Neural crest cell (in vitro differentiated cells): ENCODE results near the gene ATP4A. TPM values are rescaled to one million over a fixed set of nuclear protein-coding genes. Genes with fewer than 3 reads are reported as not detected.

Experiments
- DNase-seq: peaks from one replicate; pipeline ENCODE4 v3.0.0; 2021; ENCODE audit warnings: low read depth, mixed read lengths, low spot score
- H3K27ac Mint-ChIP-seq: one replicate; pipeline ENCODE4 v1.8.0; 2021; ENCODE audit warnings: mild to moderate bottlenecking, mixed read lengths; ENCODE audit not compliant: unreplicated experiment
- H3K27me3 Mint-ChIP-seq: 2 replicates; pipeline ENCODE4 v1.8.0; 2021; ENCODE audit warnings: low read depth, mild to moderate bottlenecking, mixed read lengths
- H3K36me3 Mint-ChIP-seq: 2 replicates; pipeline ENCODE4 v1.8.0; 2021; ENCODE audit warnings: low read depth, mild to moderate bottlenecking, mixed read lengths
- H3K4me1 Mint-ChIP-seq: 2 replicates; pipeline ENCODE4 v1.8.0; 2021; ENCODE audit warnings: mixed read lengths
- H3K4me3 Mint-ChIP-seq: one replicate; pipeline ENCODE4 v1.8.0; 2021; ENCODE audit warnings: mild to moderate bottlenecking, mixed read lengths
- H3K9me3 Mint-ChIP-seq: 2 replicates; pipeline ENCODE4 v1.8.0; 2021; ENCODE audit warnings: mixed read lengths
- CTCF ChIP-seq: fragments of 200-600 bp; sonication (generic); conservative IDR thresholded peaks from 2 replicates; pipeline ENCODE4 v1.5.0; 2021; ENCODE audit warnings: antibody characterized with exemption, mild to moderate bottlenecking
- total RNA-seq: library from RNA; stranded (reverse); gene quantifications from 2 replicates; pipeline ENCODE4 v1.2.1, GENCODE V29; 2021

Gene ATP4A
- total RNA-seq, 1 donor from 2014 or later, result not detected

GRCh38 chr19:35502751-35503150, 60.7 kb downstream of the ATP4A start:
- no peak for DNase-seq
- peaks cover 51% of the 10 kb centered on the region for H3K27me3 Mint-ChIP-seq
- H3K36me3 Mint-ChIP-seq, result no peaks in the 10 kb centered on the region
- H3K9me3 Mint-ChIP-seq, result no peaks in the 10 kb centered on the region
- no peak for TF ChIP-seq CTCF
- H3K4me1 Mint-ChIP-seq, result no peaks in the 10 kb centered on the region
- no peak overlapping the region for H3K27ac Mint-ChIP-seq
- H3K4me3 Mint-ChIP-seq, result no peak overlapping the region

DNA sequence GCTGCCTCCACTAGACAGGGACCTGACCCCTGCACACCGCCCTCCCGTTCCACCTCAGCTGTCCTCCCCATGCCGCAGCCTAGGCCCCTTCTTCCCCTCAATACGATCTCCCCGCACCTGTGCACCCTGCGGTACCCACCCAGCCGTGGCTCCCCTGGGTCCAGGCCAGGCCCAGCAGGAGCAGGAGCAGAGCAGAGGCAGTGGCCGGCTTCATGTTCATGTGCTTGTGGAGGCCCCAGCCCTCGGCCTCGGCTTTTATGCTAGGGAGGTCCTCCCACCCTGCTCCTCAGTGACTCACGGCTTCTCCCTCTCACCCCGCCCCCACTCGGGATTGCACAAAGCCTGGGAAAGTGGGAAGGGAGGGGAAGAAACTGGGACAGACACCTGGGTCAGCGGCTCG, 61.8 kb downstream of the ATP4A start:
- no peaks in the 10 kb centered on the region for H3K36me3 Mint-ChIP-seq

DNA sequence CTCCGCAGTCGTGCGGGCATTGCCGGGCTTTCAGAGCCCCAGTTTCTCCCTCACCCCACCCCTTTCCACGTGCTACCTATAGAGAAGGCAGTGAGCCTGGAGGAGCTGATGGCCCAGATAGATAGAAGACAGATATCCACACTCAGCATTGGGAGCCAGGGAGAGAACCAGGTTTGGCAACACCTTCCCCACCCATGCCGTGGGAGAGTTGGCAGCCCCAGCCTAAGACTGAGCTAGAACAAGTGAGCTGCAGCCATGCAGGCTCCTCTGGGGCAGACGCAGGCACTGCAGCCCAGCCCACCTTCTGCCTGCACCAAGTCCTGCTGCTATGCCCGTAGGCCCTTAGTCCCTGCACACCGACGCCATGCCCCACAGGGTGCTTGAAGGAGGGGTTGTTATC, 62.8 kb downstream of the ATP4A start:
- H3K4me3 Mint-ChIP-seq, result no peak overlapping the region

More for the DNA sequence above, 61.8 kb downstream of the ATP4A start:
- no peak for DNase-seq
- no peak for TF ChIP-seq CTCF
- H3K27ac Mint-ChIP-seq, result no peak overlapping the region
- H3K4me3 Mint-ChIP-seq, result no peak overlapping the region
- H3K27me3 Mint-ChIP-seq, result peaks cover 41% of the 10 kb centered on the region
- no peaks in the 10 kb centered on the region for H3K4me1 Mint-ChIP-seq
- H3K9me3 Mint-ChIP-seq, result no peaks in the 10 kb centered on the region

More for the DNA sequence above, 62.8 kb downstream of the ATP4A start:
- DNase-seq, result no peak
- Mint-ChIP-seq H3K27me3 (peaks cover 32% of the 10 kb centered on the region), H3K27ac (no peak overlapping the region), H3K9me3 (no peaks in the 10 kb centered on the region), H3K36me3 (no peaks in the 10 kb centered on the region), H3K4me1 (no peaks in the 10 kb centered on the region)
- no peak for TF ChIP-seq CTCF

Other genes starting within 250 kb of the ATP4A start
- not detected in 2 replicates for gene CD22, start 234.5 kb downstream of the ATP4A start, total RNA-seq
- not detected in 2 replicates for gene FFAR1, start 215.8 kb downstream of the ATP4A start, total RNA-seq
- gene FFAR3, start 205.2 kb downstream of the ATP4A start, total RNA-seq, result not detected in 2 replicates
- gene GPR42, start 192.6 kb downstream of the ATP4A start, total RNA-seq, result not detected in 2 replicates
- gene FFAR2, start 115.4 kb downstream of the ATP4A start, total RNA-seq, result not detected in 2 replicates
- gene KRTDAP, start 73.2 kb downstream of the ATP4A start, total RNA-seq, result not detected in 2 replicates
- not detected in 2 replicates for gene DMKN, start 50.0 kb downstream of the ATP4A start, total RNA-seq
- gene SBSN, start 35.3 kb downstream of the ATP4A start, total RNA-seq, result 0.20 and 0.21 TPM in 2 replicates
- not detected in 2 replicates for gene GAPDHS, start 30.2 kb downstream of the ATP4A start, total RNA-seq
- 95.1 and 105 TPM in 2 replicates for gene TMEM147, start 18.0 kb downstream of the ATP4A start, total RNA-seq
- not detected in 2 replicates for gene PMIS2, start 22.5 kb upstream of the ATP4A start, total RNA-seq
- gene HAUS5, start 49.1 kb upstream of the ATP4A start, total RNA-seq, result 52.8 and 55.9 TPM in 2 replicates
- 88.1 and 96.8 TPM in 2 replicates for gene RBM42, start 65.4 kb upstream of the ATP4A start, total RNA-seq
- 1.7 and 1.8 TPM in 2 replicates for gene ETV2, start 78.1 kb upstream of the ATP4A start, total RNA-seq
- 329 and 339 TPM in 2 replicates for gene COX6B1, start 84.7 kb upstream of the ATP4A start, total RNA-seq
- not detected in 2 replicates for gene UPK1A, start 102.9 kb upstream of the ATP4A start, total RNA-seq
- not detected in 2 replicates for gene ZBTB32, start 140.9 kb upstream of the ATP4A start, total RNA-seq
- gene KMT2B, start 154.3 kb upstream of the ATP4A start, total RNA-seq, result 60.1 and 64.2 TPM in 2 replicates
- 4.2 and 6.3 TPM in 2 replicates for gene IGFLR1, start 178.8 kb upstream of the ATP4A start, total RNA-seq
- 19.4 and 21.6 TPM in 2 replicates for gene U2AF1L4, start 181.8 kb upstream of the ATP4A start, total RNA-seq
- 67.3 and 69.2 TPM in 2 replicates for gene PSENEN, start 182.0 kb upstream of the ATP4A start, total RNA-seq
- gene LIN37, start 184.9 kb upstream of the ATP4A start, total RNA-seq, result 7.5 and 12.5 TPM in 2 replicates
- gene HSPB6, start 193.4 kb upstream of the ATP4A start, total RNA-seq, result 0.37 and 0.64 TPM in 2 replicates
- 63.4 and 64.0 TPM in 2 replicates for gene PROSER3, start 194.5 kb upstream of the ATP4A start, total RNA-seq
- gene ARHGAP33, start 211.9 kb upstream of the ATP4A start, total RNA-seq, result 109 and 110 TPM in 2 replicates
- not detected in 2 replicates for gene PRODH2, start 249.2 kb upstream of the ATP4A start, total RNA-seq